ENCODE results near the gene APOBR.

GRCh38 chr16:28475221-28475620 lies 19.2 kb upstream of the APOBR start:
- TF ChIP-seq, protein P1, sequence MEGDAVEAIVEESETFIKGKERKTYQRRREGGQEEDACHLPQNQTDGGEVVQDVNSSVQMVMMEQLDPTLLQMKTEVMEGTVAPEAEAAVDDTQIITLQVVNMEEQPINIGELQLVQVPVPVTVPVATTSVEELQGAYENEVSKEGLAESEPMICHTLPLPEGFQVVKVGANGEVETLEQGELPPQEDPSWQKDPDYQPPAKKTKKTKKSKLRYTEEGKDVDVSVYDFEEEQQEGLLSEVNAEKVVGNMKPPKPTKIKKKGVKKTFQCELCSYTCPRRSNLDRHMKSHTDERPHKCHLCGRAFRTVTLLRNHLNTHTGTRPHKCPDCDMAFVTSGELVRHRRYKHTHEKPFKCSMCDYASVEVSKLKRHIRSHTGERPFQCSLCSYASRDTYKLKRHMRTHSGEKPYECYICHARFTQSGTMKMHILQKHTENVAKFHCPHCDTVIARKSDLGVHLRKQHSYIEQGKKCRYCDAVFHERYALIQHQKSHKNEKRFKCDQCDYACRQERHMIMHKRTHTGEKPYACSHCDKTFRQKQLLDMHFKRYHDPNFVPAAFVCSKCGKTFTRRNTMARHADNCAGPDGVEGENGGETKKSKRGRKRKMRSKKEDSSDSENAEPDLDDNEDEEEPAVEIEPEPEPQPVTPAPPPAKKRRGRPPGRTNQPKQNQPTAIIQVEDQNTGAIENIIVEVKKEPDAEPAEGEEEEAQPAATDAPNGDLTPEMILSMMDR (IDR thresholded peaks at IDR 0.05), result no peak
- TF ChIP-seq POLR2A (IDR thresholded peaks at IDR 0.05) (no peak), EP300 (IDR thresholded peaks at IDR 0.05) (no peak), POLR2AphosphoS5 (IDR thresholded peaks at IDR 0.05) (no peak)
